ENCODE data around the gene RIPOR2.

GRCh38 chr6:24766680-24767462 is 168.9 kb downstream of the RIPOR2 start:
- TF ChIP-seq ZNF521 (tag by site-specific recombination; IDR thresholded peaks at IDR 0.05) (no peak), KLF8 (tag by site-specific recombination; IDR thresholded peaks at IDR 0.05) (no peak), SP2 (tag by site-specific recombination; IDR thresholded peaks at IDR 0.05) (no peak), ZNF174 (tag by site-specific recombination; IDR thresholded peaks at IDR 0.05) (no peak), SCRT1 (tag by site-specific recombination; IDR thresholded peaks at IDR 0.05; ENCODE audit: borderline replicate concordance) (no peak), REST (tag by site-specific recombination; IDR thresholded peaks at IDR 0.05) (no peak), KLF1 (tag by site-specific recombination; IDR thresholded peaks at IDR 0.05) (no peak)
- TF ChIP-seq, protein P1, sequence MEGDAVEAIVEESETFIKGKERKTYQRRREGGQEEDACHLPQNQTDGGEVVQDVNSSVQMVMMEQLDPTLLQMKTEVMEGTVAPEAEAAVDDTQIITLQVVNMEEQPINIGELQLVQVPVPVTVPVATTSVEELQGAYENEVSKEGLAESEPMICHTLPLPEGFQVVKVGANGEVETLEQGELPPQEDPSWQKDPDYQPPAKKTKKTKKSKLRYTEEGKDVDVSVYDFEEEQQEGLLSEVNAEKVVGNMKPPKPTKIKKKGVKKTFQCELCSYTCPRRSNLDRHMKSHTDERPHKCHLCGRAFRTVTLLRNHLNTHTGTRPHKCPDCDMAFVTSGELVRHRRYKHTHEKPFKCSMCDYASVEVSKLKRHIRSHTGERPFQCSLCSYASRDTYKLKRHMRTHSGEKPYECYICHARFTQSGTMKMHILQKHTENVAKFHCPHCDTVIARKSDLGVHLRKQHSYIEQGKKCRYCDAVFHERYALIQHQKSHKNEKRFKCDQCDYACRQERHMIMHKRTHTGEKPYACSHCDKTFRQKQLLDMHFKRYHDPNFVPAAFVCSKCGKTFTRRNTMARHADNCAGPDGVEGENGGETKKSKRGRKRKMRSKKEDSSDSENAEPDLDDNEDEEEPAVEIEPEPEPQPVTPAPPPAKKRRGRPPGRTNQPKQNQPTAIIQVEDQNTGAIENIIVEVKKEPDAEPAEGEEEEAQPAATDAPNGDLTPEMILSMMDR (tag by site-specific recombination; IDR thresholded peaks at IDR 0.05): no peak
- TF ChIP-seq, protein P2, sequence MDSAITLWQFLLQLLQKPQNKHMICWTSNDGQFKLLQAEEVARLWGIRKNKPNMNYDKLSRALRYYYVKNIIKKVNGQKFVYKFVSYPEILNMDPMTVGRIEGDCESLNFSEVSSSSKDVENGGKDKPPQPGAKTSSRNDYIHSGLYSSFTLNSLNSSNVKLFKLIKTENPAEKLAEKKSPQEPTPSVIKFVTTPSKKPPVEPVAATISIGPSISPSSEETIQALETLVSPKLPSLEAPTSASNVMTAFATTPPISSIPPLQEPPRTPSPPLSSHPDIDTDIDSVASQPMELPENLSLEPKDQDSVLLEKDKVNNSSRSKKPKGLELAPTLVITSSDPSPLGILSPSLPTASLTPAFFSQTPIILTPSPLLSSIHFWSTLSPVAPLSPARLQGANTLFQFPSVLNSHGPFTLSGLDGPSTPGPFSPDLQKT (IDR thresholded peaks at IDR 0.05; ENCODE audit: borderline replicate concordance, low read depth, low read length): no peak
- TF ChIP-seq, protein P3, sequence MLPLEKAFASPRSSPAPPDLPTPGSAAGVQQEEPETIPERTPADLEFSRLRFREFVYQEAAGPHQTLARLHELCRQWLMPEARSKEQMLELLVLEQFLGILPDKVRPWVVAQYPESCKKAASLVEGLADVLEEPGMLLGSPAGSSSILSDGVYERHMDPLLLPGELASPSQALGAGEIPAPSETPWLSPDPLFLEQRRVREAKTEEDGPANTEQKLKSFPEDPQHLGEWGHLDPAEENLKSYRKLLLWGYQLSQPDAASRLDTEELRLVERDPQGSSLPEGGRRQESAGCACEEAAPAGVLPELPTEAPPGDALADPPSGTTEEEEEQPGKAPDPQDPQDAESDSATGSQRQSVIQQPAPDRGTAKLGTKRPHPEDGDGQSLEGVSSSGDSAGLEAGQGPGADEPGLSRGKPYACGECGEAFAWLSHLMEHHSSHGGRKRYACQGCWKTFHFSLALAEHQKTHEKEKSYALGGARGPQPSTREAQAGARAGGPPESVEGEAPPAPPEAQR (tag by site-specific recombination; IDR thresholded peaks at IDR 0.05): no peak

All from HEK293 (cell line).